Adrenal gland (tissue), 12 donors: ENCODE data around the gene EHD1. TPM values are rescaled to one million over a fixed set of nuclear protein-coding genes. Genes with fewer than 3 reads are reported as not detected.

Source experiments
- DNase-seq, 7 donors: peaks; one replicate each; pipeline ENCODE4 v3.0.0-alpha.2; 2019 to 2020
- H3K27ac ChIP-seq, 5 donors: fragments of 200-600 bp; sonication (generic) in 4 of 5; 1 replicate in 3 of 5; 2 replicates in 2 of 5; pipeline versions ENCODE4 v1.5.1 to v1.8.0; 2016 to 2020; ENCODE audit warnings: mild to moderate bottlenecking in 1 of 5
- H3K27me3 ChIP-seq: fragments of 200-600 bp; 2 replicates; pipeline ENCODE4 v1.8.0; 2021
- H3K36me3 ChIP-seq, 2 donors: fragments of 200-600 bp; replicated peaks in 1 of 2; 1 replicate in 1 of 2; 2 replicates in 1 of 2; pipeline versions ENCODE4 v1.5.1 to v1.8.0; 2018 to 2022
- H3K4me1 ChIP-seq, 2 donors: fragments of 200-600 bp; replicated peaks in 1 of 2; 1 replicate in 1 of 2; 2 replicates in 1 of 2; pipeline versions ENCODE4 v1.5.1 to v1.8.0; 2018 to 2021
- H3K4me3 ChIP-seq, 4 donors: fragments of 200-600 bp; sonication (generic) in 3 of 4; one replicate each; pipeline ENCODE4 v1.5.1; 2016 to 2018
- H3K9me3 ChIP-seq, 3 donors: fragments of 200-600 bp; sonication (generic) in 1 of 3; replicated peaks in 1 of 3; 1 replicate in 2 of 3; 2 replicates in 1 of 3; pipeline versions ENCODE4 v1.5.1 to v1.8.0; 2016 to 2021
- CTCF ChIP-seq, 6 experiments: fragments of 450-650 bp in 4 of 6; fragments of 200-600 bp in 2 of 6; sonication (generic) in 1 of 6; IDR thresholded peaks; 1 replicate in 5 of 6; 2 replicates in 1 of 6; pipeline versions ENCODE4 v1.5.1 to v1.8.0; 2016 to 2021; ENCODE audit warnings: antibody characterized with exemption in 6 of 6, mild to moderate bottlenecking in 2 of 6, moderate library complexity in 1 of 6
- POLR2A ChIP-seq, 2 donors: fragments of 450-650 bp; IDR thresholded peaks; one replicate each; pipeline ENCODE4 v1.6.1; 2017; ENCODE audit warnings: antibody characterized with exemption in 2 of 2, mild to moderate bottlenecking in 2 of 2, moderate library complexity in 1 of 2
- WGBS, 4 donors: extraction: QIAGEN DNeasy Blood & Tissue Kit in 2 of 4; methylation state at CpG; one replicate each; pipeline versions ENCODE4 v1.1.5 to v1.1.7; 2013 to 2017; 5-methylcytosine and 5-hydroxymethylcytosine counted together
- intact Hi-C, 2 donors: fragments of 100-400 bp; cut with DNase I; formaldehyde crosslinking; loops; one replicate each; pipeline versions ENCODE4 v1.14.1 to v1.15.0; 2022 to 2023
- polyA plus RNA-seq, 3 donors: library from polyadenylated mRNA; stranded (reverse); fragments of 200-250 nt in 2 of 3; fragments of 350-450 nt in 1 of 3; fragmentation: Illumina TruSeq in 1 of 3; extraction: RNeasy Lipid Tissue Mini Kit (QIAGEN cat#74804) in 1 of 3; gene quantifications; one replicate each; pipeline ENCODE4 v1.2.3, GENCODE V29; 2013 to 2014
- total RNA-seq, 9 donors: library from RNA; depleted of rRNA in 4 of 9; stranded (reverse); fragments of >200 nt in 4 of 9; fragments of 120-200 nt in 1 of 9; fragmentation: NEBNext Ultra II Directional in 1 of 9; extraction: Animal tissue kit (Norgen Biotek cat#: 25700) in 1 of 9; gene quantifications; one replicate each; pipeline versions ENCODE4 v1.1.0 to v1.2.4, GENCODE V29; 2013 to 2023
- donor health status: healthy with polysubstance abuse.
- donor health status: Bipolar disorder and iron deficiency.
- donor health status: DM: yes; HTN: yes; CAD: no.
- donor health status: DM: no; HTN: no; CAD: no.
- donor health status: DM: no; HTN: no; CAD: no.
- donor health status: DM: yes; HTN: yes; CAD: no.

The EHD1 gene
- total and polyA plus RNA-seq, 12 donors, result 14.3 to 107 (median 52.9) TPM

GRCh38 chr11:64810891-64811272, 67.5 kb downstream of the EHD1 start:
- peak overlapping the region in 1 of 4 donors; percentile 87 for H3K4me3 ChIP-seq
- intact Hi-C loops, result no loop called here
- no peaks in the 10 kb centered on the region for H3K9me3 ChIP-seq
- peaks cover 8 to 17% of the 10 kb centered on the region in 2 donors for H3K4me1 ChIP-seq
- peak in 3 of 7 donors; percentile 29 to 67 (median 47) for DNase-seq
- 50 to 56% (median 53%) methylated on average over 17 of the region's 17 CpGs for WGBS, 4 donors
- no peaks in the 10 kb centered on the region for H3K27me3 ChIP-seq
- no peak for TF ChIP-seq POLR2A (IDR thresholded peaks at IDR 0.05)
- TF ChIP-seq CTCF (IDR thresholded peaks at IDR 0.05), result no peak
- H3K27ac ChIP-seq, result no peak overlapping the region
- H3K36me3 ChIP-seq, result peaks cover 0 to 14% of the 10 kb centered on the region in 2 donors

GRCh38 chr11:64810271-64810890, 68.0 kb downstream of the EHD1 start, which contains the start of gene MEN1:
Gene MEN1, minus strand, starts transcription at chr11:64810551. Its CDS starts 442 bp downstream, at chr11:64810109.
- Histone ChIP-seq H3K27ac (peak within 1 kb of the TSS in 2 of 5 donors; percentile 26 to 43), H3K4me3 (peak within 1 kb of the TSS; percentile 55 to 89 (median 76)), H3K27me3 (no peaks in the 10 kb centered on the region), H3K4me1 (peaks cover 8 to 17% of the 10 kb centered on the region in 2 donors), H3K36me3 (peaks cover 0 to 19% of the 10 kb centered on the region in 2 donors), H3K9me3 (no peaks in the 10 kb centered on the region)
- 0 to 1% (median 0%) methylated on average over 14 to 46 of the region's 46 CpGs for WGBS, 4 donors
- DNase-seq, result peak; percentile 93 to 98 (median 97)
- intact Hi-C loops, result no loop called here
- TF ChIP-seq POLR2A (IDR thresholded peaks at IDR 0.05) (peak; percentile 19 to 79), CTCF (IDR thresholded peaks at IDR 0.05) (no peak)

- DNase-seq, result peak in 1 of 7 donors; percentile 64
- TF ChIP-seq CTCF (IDR thresholded peaks at IDR 0.05) (no peak), POLR2A (IDR thresholded peaks at IDR 0.05) (no peak)
- intact Hi-C loops, result no loop called here
Observed at GRCh38 chr11:64809781-64810241, 68.6 kb downstream of the EHD1 start.

GRCh38 chr11:64805481-64805880, 72.9 kb downstream of the EHD1 start:
- peaks cover 0 to 30% of the 10 kb centered on the region in 2 donors for H3K36me3 ChIP-seq
- no peak overlapping the region for H3K27ac ChIP-seq
- peaks cover 26 to 36% of the 10 kb centered on the region in 2 donors for H3K4me1 ChIP-seq
- intact Hi-C loops, result no loop called here
- no peaks in the 10 kb centered on the region for H3K9me3 ChIP-seq
- H3K27me3 ChIP-seq, result no peaks in the 10 kb centered on the region
- DNase-seq, result no peak
- no peak for TF ChIP-seq CTCF (IDR thresholded peaks at IDR 0.05)
- no peak overlapping the region for H3K4me3 ChIP-seq
- 92 to 100% (median 95%) methylated on average over 7 to 9 of the region's 9 CpGs for WGBS, 4 donors

More at GRCh38 chr11:64809781-64810241, 68.6 kb downstream of the EHD1 start:
- WGBS, 4 donors, result 3 to 7% (median 4%) methylated on average over 24 to 44 of the region's 44 CpGs; no CpG with 5 or more reads in 1 of the 4 donors
- Histone ChIP-seq H3K36me3 (peaks cover 0 to 24% of the 10 kb centered on the region in 2 donors), H3K27ac (peak overlapping the region in 1 of 5 donors; percentile 43), H3K4me1 (peaks cover 8 to 17% of the 10 kb centered on the region in 2 donors), H3K9me3 (no peaks in the 10 kb centered on the region), H3K27me3 (no peaks in the 10 kb centered on the region), H3K4me3 (peak overlapping the region; percentile 55 to 89 (median 76))
